HEK293 (cell line): ENCODE results near the gene KLHL17.
A peak's percentile ranks its signal among the peaks of the same experiment; 100 is the strongest.

Source experiments
- ELK4 ChIP-seq: IDR thresholded peaks from 2 replicates; pipeline ENCODE4 v1.6.1; 2011; ENCODE audit warnings: mild to moderate bottlenecking, low read depth, low read length, borderline replicate concordance
- GFI1B ChIP-seq: fragments of 450-650 bp; formaldehyde crosslinking; IDR thresholded peaks from 2 replicates; pipeline ENCODE4 v1.5.1; 2016; ENCODE audit warnings: missing biosample characterization, missing genetic modification characterization
- HOXC10 ChIP-seq: sonication (generic); formaldehyde crosslinking; IDR thresholded peaks from 2 replicates; pipeline ENCODE4 v1.8.1; 2023; ENCODE audit warnings: mild to moderate bottlenecking, missing genetic modification reagents
- KLF9 ChIP-seq: fragments of 450-650 bp; formaldehyde crosslinking; IDR thresholded peaks from 2 replicates; pipeline ENCODE4 v1.5.1; 2016; ENCODE audit warnings: missing biosample characterization, missing genetic modification characterization, low read depth
- MZF1 ChIP-seq: fragments of 450-650 bp; formaldehyde crosslinking; IDR thresholded peaks from 2 replicates; pipeline ENCODE4 v1.5.1; 2017; ENCODE audit warnings: missing biosample characterization, missing genetic modification characterization, borderline replicate concordance
- PRDM1 ChIP-seq: fragments of 450-650 bp; formaldehyde crosslinking; IDR thresholded peaks from 2 replicates; pipeline ENCODE4; 2016; ENCODE audit warnings: missing biosample characterization, missing genetic modification characterization
- ZFP37 ChIP-seq: fragments of 450-650 bp; formaldehyde crosslinking; IDR thresholded peaks from 2 replicates; pipeline ENCODE4 v1.5.1; 2016; ENCODE audit warnings: missing biosample characterization, missing genetic modification characterization
- ZNF114 ChIP-seq: fragments of 450-650 bp; formaldehyde crosslinking; IDR thresholded peaks from 2 replicates; pipeline ENCODE4 v1.5.0; 2017; ENCODE audit warnings: missing biosample characterization, missing genetic modification characterization
- ZNF121 ChIP-seq: fragments of 450-650 bp; formaldehyde crosslinking; IDR thresholded peaks from 2 replicates; pipeline ENCODE4 v1.5.1; 2016; ENCODE audit warnings: missing biosample characterization, missing genetic modification characterization
- ZNF157 ChIP-seq: fragments of 450-650 bp; formaldehyde crosslinking; IDR thresholded peaks from 2 replicates; pipeline ENCODE4 v1.5.1; 2016; ENCODE audit warnings: missing biosample characterization, missing genetic modification characterization
- ZNF202 ChIP-seq: fragments of 450-650 bp; formaldehyde crosslinking; IDR thresholded peaks from 2 replicates; pipeline ENCODE4 v1.5.1; 2016; ENCODE audit warnings: missing biosample characterization, missing genetic modification characterization, borderline replicate concordance
- ZNF274 ChIP-seq, 2 experiments: fragments of 200-500 bp in 1 of 2; fragments of 450-650 bp in 1 of 2; sonication (Bioruptor generic) in 1 of 2; formaldehyde crosslinking in 1 of 2; IDR thresholded peaks; 2 replicates each; pipeline versions ENCODE4 v1.5.1 to v1.6.1; 2014 to 2016; ENCODE audit warnings: borderline replicate concordance in 1 of 2, inconsistent platforms in 1 of 2, low read length in 1 of 2, missing biosample characterization in 1 of 2, missing genetic modification characterization in 1 of 2
- ZNF280D ChIP-seq: fragments of 450-650 bp; formaldehyde crosslinking; IDR thresholded peaks from 2 replicates; pipeline ENCODE4 v1.5.1; 2016; ENCODE audit warnings: missing biosample characterization, missing genetic modification characterization
- ZNF324 ChIP-seq: fragments of 450-650 bp; formaldehyde crosslinking; IDR thresholded peaks from 2 replicates; pipeline ENCODE4 v1.5.1; 2016; ENCODE audit warnings: missing biosample characterization, missing genetic modification characterization
- ZNF335 ChIP-seq: fragments of 450-650 bp; formaldehyde crosslinking; conservative IDR thresholded peaks from 2 replicates; pipeline ENCODE4 v1.5.1; 2016; ENCODE audit warnings: missing biosample characterization, missing genetic modification characterization
- ZNF341 ChIP-seq: fragments of 450-650 bp; formaldehyde crosslinking; IDR thresholded peaks from 2 replicates; pipeline ENCODE4; 2016; ENCODE audit warnings: low read depth, missing biosample characterization, missing genetic modification characterization
- ZNF521 ChIP-seq: fragments of 450-650 bp; formaldehyde crosslinking; IDR thresholded peaks from 2 replicates; pipeline ENCODE4 v1.5.1; 2017; ENCODE audit warnings: missing biosample characterization, mild to moderate bottlenecking, missing genetic modification characterization
- ZNF530 ChIP-seq: fragments of 450-650 bp; formaldehyde crosslinking; IDR thresholded peaks from 2 replicates; pipeline ENCODE4 v1.5.1; 2016; ENCODE audit warnings: low read depth, missing biosample characterization, missing genetic modification characterization
- ZNF549 ChIP-seq: fragments of 450-650 bp; IDR thresholded peaks from 2 replicates; pipeline ENCODE4 v1.5.1; 2018; ENCODE audit warnings: missing biosample characterization, missing genetic modification characterization, mild to moderate bottlenecking, inconsistent platforms, moderate library complexity
- ZNF585B ChIP-seq: fragments of 450-650 bp; formaldehyde crosslinking; IDR thresholded peaks from 2 replicates; pipeline ENCODE4 v1.5.1; 2016; ENCODE audit warnings: missing biosample characterization, missing genetic modification characterization
- ZNF623 ChIP-seq: fragments of 450-650 bp; formaldehyde crosslinking; IDR thresholded peaks from 2 replicates; pipeline ENCODE4 v1.5.1; 2016; ENCODE audit warnings: missing biosample characterization, missing genetic modification characterization
- ZNF677 ChIP-seq: fragments of 450-650 bp; IDR thresholded peaks from 2 replicates; pipeline ENCODE4 v1.5.0; 2018; ENCODE audit warnings: missing biosample characterization, mild to moderate bottlenecking, missing genetic modification characterization, moderate library complexity
- ZNF785 ChIP-seq: fragments of 450-650 bp; formaldehyde crosslinking; IDR thresholded peaks from 2 replicates; pipeline ENCODE4 v1.5.1; 2016; ENCODE audit warnings: missing biosample characterization, missing genetic modification characterization
- ZNF792 ChIP-seq: fragments of 450-650 bp; formaldehyde crosslinking; IDR thresholded peaks from 2 replicates; pipeline ENCODE4 v1.5.1; 2016; ENCODE audit warnings: missing biosample characterization, missing genetic modification characterization
- ZNF830 ChIP-seq: fragments of 450-650 bp; IDR thresholded peaks from 2 replicates; pipeline ENCODE4 v1.5.0; 2018; ENCODE audit warnings: missing biosample characterization, missing genetic modification characterization, low read depth, mild to moderate bottlenecking, moderate library complexity
- TF ChIP-seq, protein P1 (sequence below): fragments of 450-650 bp; formaldehyde crosslinking; conservative IDR thresholded peaks from 2 replicates; pipeline ENCODE4 v1.5.1; 2016; ENCODE audit warnings: low read depth, missing biosample characterization, missing genetic modification characterization
- TF ChIP-seq, protein P2 (sequence below): fragments of 450-650 bp; formaldehyde crosslinking; IDR thresholded peaks from 2 replicates; pipeline ENCODE4 v1.5.1; 2016; ENCODE audit warnings: missing biosample characterization, missing genetic modification characterization, borderline replicate concordance

The KLHL17 gene

DNA sequence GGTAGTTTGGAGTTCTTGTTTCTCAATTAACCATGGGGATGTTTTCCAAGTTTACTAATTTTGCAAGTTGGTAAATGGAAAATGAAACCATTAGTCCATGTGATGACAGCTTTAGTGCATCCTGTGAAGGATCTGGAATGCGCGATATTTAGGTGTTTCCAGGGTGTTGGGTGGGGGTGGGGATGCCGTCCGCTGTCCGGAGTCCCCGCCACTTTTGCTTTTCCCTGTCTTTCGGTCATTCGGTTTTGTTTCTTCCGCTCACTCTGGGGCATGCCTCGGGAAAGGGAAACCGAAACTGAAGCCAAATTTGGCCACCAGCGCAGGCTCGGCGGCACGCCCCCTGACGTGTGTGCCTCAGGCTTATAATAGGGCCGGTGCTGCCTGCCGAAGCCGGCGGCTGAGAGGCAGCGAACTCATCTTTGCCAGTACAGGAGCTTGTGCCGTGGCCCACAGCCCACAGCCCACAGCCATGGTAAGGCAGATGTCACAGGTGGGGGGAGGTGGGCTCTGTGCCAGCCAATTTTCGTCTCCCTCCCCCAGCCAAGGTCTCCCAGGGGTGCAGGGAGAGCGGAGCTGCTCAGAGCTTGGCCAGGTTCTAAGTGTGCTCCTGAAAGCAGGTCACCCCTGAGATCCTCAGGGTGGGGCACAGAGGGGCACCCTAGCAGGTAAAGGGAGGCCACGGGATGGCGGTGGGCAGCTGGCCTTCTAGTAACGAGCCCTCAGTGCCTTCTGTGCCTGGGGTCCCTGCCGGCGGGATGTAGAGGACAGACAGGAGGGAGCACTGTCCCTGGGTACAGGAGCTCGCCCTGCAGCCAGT is 52.9 kb downstream of the KLHL17 start, which contains the start of gene ISG15 (continued):
- TF ChIP-seq, protein P1, sequence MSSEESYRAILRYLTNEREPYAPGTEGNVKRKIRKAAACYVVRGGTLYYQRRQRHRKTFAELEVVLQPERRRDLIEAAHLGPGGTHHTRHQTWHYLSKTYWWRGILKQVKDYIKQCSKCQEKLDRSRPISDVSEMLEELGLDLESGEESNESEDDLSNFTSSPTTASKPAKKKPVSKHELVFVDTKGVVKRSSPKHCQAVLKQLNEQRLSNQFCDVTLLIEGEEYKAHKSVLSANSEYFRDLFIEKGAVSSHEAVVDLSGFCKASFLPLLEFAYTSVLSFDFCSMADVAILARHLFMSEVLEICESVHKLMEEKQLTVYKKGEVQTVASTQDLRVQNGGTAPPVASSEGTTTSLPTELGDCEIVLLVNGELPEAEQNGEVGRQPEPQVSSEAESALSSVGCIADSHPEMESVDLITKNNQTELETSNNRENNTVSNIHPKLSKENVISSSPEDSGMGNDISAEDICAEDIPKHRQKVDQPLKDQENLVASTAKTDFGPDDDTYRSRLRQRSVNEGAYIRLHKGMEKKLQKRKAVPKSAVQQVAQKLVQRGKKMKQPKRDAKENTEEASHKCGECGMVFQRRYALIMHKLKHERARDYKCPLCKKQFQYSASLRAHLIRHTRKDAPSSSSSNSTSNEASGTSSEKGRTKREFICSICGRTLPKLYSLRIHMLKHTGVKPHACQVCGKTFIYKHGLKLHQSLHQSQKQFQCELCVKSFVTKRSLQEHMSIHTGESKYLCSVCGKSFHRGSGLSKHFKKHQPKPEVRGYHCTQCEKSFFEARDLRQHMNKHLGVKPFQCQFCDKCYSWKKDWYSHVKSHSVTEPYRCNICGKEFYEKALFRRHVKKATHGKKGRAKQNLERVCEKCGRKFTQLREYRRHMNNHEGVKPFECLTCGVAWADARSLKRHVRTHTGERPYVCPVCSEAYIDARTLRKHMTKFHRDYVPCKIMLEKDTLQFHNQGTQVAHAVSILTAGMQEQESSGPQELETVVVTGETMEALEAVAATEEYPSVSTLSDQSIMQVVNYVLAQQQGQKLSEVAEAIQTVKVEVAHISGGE = no peak
- no peak for TF ChIP-seq ZNF549
- TF ChIP-seq MZF1 (tag by site-specific recombination) = no peak
- no peak for TF ChIP-seq ZNF114 (tag by site-specific recombination)
- TF ChIP-seq, protein P2, sequence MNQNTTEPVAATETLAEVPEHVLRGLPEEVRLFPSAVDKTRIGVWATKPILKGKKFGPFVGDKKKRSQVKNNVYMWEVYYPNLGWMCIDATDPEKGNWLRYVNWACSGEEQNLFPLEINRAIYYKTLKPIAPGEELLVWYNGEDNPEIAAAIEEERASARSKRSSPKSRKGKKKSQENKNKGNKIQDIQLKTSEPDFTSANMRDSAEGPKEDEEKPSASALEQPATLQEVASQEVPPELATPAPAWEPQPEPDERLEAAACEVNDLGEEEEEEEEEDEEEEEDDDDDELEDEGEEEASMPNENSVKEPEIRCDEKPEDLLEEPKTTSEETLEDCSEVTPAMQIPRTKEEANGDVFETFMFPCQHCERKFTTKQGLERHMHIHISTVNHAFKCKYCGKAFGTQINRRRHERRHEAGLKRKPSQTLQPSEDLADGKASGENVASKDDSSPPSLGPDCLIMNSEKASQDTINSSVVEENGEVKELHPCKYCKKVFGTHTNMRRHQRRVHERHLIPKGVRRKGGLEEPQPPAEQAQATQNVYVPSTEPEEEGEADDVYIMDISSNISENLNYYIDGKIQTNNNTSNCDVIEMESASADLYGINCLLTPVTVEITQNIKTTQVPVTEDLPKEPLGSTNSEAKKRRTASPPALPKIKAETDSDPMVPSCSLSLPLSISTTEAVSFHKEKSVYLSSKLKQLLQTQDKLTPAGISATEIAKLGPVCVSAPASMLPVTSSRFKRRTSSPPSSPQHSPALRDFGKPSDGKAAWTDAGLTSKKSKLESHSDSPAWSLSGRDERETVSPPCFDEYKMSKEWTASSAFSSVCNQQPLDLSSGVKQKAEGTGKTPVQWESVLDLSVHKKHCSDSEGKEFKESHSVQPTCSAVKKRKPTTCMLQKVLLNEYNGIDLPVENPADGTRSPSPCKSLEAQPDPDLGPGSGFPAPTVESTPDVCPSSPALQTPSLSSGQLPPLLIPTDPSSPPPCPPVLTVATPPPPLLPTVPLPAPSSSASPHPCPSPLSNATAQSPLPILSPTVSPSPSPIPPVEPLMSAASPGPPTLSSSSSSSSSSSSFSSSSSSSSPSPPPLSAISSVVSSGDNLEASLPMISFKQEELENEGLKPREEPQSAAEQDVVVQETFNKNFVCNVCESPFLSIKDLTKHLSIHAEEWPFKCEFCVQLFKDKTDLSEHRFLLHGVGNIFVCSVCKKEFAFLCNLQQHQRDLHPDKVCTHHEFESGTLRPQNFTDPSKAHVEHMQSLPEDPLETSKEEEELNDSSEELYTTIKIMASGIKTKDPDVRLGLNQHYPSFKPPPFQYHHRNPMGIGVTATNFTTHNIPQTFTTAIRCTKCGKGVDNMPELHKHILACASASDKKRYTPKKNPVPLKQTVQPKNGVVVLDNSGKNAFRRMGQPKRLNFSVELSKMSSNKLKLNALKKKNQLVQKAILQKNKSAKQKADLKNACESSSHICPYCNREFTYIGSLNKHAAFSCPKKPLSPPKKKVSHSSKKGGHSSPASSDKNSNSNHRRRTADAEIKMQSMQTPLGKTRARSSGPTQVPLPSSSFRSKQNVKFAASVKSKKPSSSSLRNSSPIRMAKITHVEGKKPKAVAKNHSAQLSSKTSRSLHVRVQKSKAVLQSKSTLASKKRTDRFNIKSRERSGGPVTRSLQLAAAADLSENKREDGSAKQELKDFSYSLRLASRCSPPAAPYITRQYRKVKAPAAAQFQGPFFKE (tag by site-specific recombination) = no peak
- TF ChIP-seq ZNF830 (tag by site-specific recombination) = no peak
- TF ChIP-seq HOXC10 = no peak
- TF ChIP-seq ZNF157 = no peak
- TF ChIP-seq PRDM1 (tag by site-specific recombination) = peak; percentile 91
- TF ChIP-seq ZNF585B = no peak
- TF ChIP-seq ZNF785 = no peak
- TF ChIP-seq ZNF335 (tag by site-specific recombination) = no peak
- TF ChIP-seq ZNF792 (tag by site-specific recombination) = no peak
- TF ChIP-seq GFI1B (tag by site-specific recombination) = no peak
- TF ChIP-seq ZNF530 (tag by site-specific recombination) = no peak
- TF ChIP-seq ZNF202 (tag by site-specific recombination) = no peak
- TF ChIP-seq ZNF324 (tag by site-specific recombination) = no peak
- TF ChIP-seq ZNF274 (IDR thresholded peaks at IDR 0.05; ENCODE audit: low read length) = no peak
- no peak for TF ChIP-seq ZNF274 (tag by site-specific recombination; IDR thresholded peaks at IDR 0.05; ENCODE audit: borderline replicate concordance)
- no peak for TF ChIP-seq ZNF341
- peak; percentile 91 for TF ChIP-seq KLF9 (tag by site-specific recombination)
- TF ChIP-seq ZNF521 (tag by site-specific recombination) = no peak
- no peak for TF ChIP-seq ELK4
- TF ChIP-seq ZFP37 (tag by site-specific recombination) = no peak
- no peak for TF ChIP-seq ZNF280D (tag by site-specific recombination)
- TF ChIP-seq ZNF623 (tag by site-specific recombination) = no peak
- TF ChIP-seq ZNF121 (tag by site-specific recombination) = no peak
- no peak for TF ChIP-seq ZNF677 (tag by site-specific recombination)
